OCI-LY3 (cell line): ENCODE measurements around the gene GNRHR.

Experiments used
- CTCF ChIP-seq: fragments of 200-600, 300-600 bp; sonication (generic); IDR thresholded peaks from 2 replicates; pipeline ENCODE4 v1.5.1; 2014; ENCODE audit warnings: antibody characterized with exemption, low read length, low read depth
- EZH2phosphoT487 ChIP-seq: fragments of 200-600 bp; shearing (Covaris generic); IDR thresholded peaks from 2 replicates; pipeline ENCODE4 v1.6.1; 2018; ENCODE audit warnings: antibody characterized with exemption, mixed run types, low read depth

DNA sequence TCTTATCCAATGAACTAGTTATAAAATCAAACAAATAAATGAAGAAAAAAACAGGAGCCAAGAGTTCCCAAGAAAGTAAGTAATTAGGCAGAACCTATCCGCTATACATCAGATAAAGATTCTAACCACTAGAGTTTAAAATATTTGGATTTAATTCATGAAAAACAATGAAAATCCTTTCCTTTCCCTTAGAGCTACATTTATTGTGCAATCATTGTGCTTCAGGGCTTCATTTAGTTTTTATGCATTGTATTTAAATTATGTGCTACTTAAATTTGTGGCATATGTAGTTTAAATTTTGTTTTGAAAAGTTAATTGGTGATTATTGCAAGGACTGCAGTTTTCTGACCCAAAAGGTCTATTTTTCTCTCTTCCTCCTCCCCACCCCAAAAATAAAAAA, 17.9 kb downstream of the GNRHR start:
- TF ChIP-seq EZH2phosphoT487 (no peak), CTCF (no peak)
